GM19099 (cell line): ENCODE measurements around the gene GLRX3.

ENCODE experiments used
- POLR2A ChIP-seq: IDR thresholded peaks from 3 replicates; pipeline ENCODE4 v1.6.1; 2011; ENCODE audit warnings: low read depth; ENCODE audit not compliant: insufficient read length; ENCODE audit errors: extremely low read depth

Gene GLRX3

DNA sequence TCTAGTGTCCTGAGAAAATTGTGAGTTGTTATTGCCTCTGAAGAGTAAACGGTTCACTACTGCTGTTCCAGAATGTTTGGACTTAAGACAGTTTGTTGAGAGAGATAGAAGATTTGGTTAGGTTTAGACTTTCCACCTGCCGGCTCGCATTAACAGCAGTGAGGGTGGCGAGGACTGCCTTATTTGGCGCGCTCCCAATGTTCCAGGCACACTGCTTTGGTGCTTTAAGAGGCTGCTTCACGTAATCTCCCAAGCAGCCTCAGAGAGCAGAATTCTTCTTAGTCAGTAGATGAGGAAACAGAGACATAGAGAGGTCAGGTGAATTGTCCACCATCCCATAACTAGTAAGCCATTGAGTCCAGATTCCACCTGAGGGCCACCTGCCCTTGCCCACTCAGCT is 41.1 kb downstream of the GLRX3 start:
- no peak for TF ChIP-seq POLR2A

DNA sequence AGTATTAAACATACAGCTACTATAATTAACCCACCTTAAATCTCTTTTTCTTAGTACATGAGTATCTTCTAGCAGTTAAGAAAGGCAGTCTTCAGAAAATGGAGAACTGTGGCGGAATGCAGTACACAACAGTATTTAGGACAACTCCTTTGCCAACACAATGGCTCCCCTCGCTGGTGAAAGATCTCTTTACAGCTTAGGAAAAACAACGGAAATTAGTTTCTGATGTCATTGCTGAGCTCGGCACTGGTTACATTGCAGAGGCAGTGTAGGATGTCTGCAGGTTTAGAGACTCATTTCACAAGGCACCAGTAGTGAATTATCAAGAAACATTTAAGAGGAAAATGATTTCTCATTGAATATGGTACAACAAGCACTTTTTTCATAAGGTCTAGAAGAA is 43.4 kb downstream of the GLRX3 start:
- no peak for TF ChIP-seq POLR2A

GRCh38 chr10:130180416-130180815 is 44.2 kb downstream of the GLRX3 start:
- TF ChIP-seq POLR2A, result no peak

- no peak for TF ChIP-seq POLR2A
These were observed 45.7 kb downstream of the GLRX3 start for GRCh38 chr10:130181858-130182257.

GRCh38 chr10:130185591-130185990 is 49.4 kb downstream of the GLRX3 start:
- no peak for TF ChIP-seq POLR2A

- TF ChIP-seq POLR2A, result no peak
These were observed 52.3 kb downstream of the GLRX3 start for GRCh38 chr10:130188195-130189175.

GRCh38 chr10:130189608-130190054 is 53.4 kb downstream of the GLRX3 start:
- TF ChIP-seq POLR2A, result no peak

DNA sequence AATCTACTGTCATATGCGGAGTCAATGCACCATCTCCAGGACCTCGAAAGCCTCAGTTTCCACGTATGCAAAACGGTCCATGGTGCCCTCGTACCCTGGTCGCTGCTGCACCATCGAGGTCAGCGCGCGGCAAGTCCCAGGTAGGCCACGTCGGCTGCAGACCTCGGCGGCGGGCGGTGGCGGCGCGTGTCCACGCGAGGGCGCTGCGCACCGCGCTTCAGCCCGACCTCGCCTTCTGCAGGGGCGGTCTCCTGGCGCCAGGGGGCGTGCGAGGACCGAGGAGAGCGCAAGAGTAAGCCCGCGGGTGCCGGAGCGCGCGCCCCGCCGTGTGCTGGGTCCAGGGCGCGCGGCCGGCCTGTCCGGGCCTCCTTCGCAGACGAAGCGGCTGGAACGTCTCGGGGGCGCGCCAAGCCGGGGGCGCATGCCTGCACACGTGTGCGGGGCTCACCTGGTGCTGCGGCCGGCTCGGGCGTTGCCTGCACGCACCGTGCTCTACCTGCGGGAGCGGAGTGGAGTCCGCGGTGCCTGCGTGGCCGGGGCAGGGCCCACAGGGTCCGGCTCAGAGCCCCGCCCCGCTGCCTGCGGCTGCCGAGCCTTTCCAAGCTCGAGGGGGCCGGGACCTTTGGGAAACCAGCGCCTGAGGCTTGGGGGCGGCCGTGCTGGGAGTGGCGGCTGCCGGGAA is 54.0 kb downstream of the GLRX3 start:
- no peak for TF ChIP-seq POLR2A

DNA sequence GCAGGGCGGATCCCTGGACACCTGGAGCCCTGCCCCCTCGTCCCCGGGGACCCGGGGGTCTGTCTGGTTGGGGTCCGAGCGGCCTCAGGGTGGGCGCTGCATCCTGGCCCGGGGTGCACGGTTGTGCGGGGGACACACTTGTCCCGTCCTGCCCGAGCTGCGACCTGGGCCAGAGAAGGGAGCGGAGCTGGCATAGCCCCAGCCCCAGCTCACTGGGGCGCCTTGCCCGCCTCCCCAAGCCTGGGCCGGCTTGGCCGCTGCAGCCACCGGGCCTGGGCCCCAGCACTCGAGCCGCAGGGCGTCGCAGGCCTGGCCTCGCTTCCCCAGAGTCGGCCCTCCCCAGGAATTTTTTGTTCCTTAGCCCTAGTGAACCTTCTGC is 54.5 kb downstream of the GLRX3 start:
- no peak for TF ChIP-seq POLR2A

GRCh38 chr10:130191380-130191779 is 55.2 kb downstream of the GLRX3 start:
- TF ChIP-seq POLR2A, result no peak

DNA sequence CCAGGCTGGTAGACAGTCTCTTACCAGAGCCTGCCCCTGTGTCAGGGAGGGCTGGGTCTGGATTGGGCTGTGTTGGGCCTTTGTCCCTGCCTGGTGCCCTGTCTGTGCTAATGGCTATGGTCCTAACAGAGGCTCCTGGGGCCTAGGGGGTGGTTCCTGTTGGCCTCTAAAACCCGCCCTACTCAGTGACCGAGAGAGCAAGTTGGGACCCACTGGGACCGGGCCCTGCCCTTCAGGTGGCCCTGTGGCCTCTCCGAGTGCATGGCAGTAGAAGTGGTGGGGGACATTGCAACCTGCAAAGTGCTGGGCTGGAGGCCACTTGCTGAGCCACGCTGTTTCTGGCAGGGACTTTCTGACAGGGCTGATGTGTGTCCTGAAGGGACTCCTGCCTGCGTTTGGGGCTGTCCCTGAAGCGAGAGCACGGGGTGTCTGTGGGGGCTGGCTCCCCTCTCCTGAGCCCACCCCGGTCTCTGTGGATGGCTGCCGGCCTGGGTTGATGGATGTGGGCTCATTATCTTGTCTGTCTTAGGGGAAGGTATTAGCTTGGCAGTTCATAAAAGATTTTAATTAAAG is 56.2 kb downstream of the GLRX3 start:
- no peak for TF ChIP-seq POLR2A

- no peak for TF ChIP-seq POLR2A
These were observed 56.8 kb downstream of the GLRX3 start for GRCh38 chr10:130193033-130193432.

- TF ChIP-seq POLR2A, result no peak
These were observed 57.5 kb downstream of the GLRX3 start for GRCh38 chr10:130193493-130194193.

DNA sequence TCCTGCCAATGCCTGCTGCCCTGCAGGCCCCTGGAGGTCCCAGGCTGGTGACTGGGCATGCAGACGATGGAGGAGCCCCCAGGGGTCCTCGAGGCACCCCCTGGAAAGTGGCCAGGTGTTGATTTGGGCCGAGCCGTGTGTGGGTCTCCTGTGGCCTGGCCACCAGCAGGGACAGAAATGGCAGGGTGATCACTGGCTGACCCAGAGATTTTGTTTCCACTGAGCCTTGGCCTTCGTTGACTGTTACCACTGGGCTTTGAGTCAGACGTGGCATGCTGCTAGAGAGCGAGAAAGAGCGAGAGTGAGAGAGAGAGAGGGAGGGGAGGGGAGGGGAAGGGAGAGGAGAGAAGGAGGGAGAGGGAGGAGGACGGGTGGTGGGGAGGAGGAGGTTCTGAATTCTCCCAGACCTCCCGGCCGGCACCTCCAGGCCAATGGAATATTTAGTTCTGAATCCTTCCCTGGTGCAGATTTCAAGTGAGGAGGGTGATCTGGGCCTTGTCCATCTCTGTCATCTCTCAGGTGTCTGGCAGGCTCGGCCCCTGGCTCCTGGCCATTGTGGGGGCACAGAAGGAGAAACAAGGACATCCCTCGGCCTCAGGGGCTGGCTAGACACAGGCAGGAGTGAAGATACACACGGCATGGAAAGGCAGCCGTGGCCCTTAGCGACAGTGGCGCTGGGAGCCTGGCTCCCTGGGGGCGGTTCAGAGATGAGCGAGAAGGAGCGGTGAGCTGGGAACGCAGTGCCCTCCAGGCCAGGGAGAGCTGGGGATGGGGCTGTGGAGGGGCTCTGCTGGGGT is 58.2 kb downstream of the GLRX3 start:
- TF ChIP-seq POLR2A, result no peak
